ENCODE data around the gene CCDC6. TPM values are rescaled to one million over a fixed set of nuclear protein-coding genes. Genes with fewer than 3 reads are reported as not detected.
"Not testable (repeated sequence)": the region's sequence is repeated elsewhere in the genome, so short reads cannot be mapped to it uniquely, and the experiment has no call there.

Gene CCDC6
- total RNA-seq: 57.6 TPM

DNA sequence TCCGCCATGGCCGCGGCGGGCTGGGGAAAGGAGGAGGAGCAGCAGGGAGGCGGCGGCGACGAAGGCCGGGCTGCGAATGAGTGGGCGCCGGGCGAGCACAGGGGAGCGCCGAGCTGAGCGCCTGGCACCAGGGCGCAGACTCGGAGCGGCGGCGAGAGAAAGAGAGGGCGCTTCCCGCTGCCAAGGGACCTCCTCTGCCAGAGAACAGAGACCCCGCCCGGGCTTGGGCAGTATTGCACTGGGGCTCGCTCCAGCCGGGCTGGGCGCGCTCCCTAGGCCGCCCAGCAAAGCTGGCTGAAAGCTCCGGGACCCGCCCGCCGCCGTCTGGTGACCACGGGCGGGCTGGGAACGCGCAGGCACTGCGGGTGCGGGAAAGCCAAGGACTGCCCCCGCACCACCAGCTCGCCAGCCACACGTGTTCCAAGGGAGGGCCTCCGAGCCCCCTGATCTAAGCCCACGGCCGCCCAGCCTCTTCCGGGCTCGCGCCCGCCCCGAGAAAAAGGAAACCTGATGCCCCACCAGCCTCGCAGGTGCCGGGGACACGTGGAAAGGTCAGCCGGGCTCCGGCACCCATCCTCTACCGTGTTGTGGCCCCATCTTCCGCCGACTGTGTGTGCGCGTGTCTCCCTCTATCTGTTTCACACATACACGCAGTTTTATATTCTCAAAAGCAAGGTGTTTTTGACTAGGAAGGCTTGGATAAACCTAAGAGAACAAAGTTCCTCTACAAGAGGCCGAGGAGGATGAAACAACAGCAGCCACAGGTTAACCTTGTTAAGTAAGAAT, at the start of gene CCDC6:
Gene CCDC6, minus strand, starts transcription at position 140 of the 786 bp plus-strand sequence. Its CDS starts 132 bp downstream, at position 8.
- peak; percentile 93 for DNase-seq (ENCODE audit: low spot score)

DNA sequence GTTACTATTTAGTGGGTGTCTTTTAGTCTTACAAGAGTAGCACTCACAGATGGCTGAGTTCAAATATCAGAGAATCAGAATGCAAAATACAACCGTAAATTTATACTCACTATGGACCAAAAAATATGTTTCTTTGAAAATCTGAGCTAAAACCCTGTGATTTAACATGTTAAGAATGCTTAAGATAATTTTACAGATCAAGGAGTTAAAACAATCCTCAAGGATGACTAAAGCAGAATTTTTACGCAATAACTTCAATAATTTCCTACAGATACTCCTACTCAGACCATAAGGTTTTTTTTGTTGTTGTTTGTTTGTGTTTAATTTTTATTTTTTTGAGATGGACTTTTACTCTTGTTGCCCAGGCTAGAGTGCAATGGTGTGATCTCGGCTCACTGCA, 47.9 kb upstream of the CCDC6 start:
- no peak for DNase-seq (ENCODE audit: low spot score)

- not testable (repeated sequence) for DNase-seq (ENCODE audit: low spot score)
These were observed 47.4 kb upstream of the CCDC6 start for GRCh38 chr10:59953711-59954110.

DNA sequence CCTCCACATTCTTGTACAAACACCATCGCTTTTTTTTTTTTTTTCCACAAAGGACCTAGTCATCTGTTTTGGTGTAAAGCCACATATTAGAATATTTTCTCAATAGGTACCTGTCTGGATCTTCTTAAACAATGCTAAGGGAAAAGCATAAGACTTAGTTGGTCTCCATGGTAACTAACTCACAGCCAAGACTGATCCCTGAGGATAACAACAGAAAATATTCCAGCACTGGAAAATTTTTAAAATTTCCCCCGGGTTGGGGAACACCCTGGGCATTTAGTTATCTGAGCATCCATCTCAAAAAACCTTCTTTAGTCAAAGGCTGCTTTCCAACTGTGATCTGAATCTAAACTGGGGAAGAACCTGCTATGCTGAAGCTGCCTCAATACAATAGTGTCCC, 43.7 kb upstream of the CCDC6 start:
- no peak for DNase-seq (ENCODE audit: low spot score)

DNA sequence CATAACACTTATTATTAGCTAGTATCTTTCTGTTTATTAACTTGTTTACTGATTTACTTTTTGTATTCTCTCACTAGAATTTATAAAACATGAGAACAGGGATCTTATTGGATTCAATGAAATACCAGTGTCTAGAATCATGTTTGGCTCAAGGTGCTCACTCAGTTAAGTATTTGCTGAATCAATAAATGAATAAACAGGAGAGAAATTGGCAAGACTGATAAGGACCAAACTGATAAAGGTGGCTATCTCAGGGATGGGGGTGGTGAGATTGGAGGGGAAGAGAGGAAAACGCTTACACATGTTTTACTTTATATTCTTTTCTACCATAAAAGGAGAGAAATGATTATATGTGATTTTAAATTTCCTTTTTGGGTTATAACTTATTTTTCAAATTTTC, 43.3 kb upstream of the CCDC6 start:
- no peak for DNase-seq (ENCODE audit: low spot score)

DNA sequence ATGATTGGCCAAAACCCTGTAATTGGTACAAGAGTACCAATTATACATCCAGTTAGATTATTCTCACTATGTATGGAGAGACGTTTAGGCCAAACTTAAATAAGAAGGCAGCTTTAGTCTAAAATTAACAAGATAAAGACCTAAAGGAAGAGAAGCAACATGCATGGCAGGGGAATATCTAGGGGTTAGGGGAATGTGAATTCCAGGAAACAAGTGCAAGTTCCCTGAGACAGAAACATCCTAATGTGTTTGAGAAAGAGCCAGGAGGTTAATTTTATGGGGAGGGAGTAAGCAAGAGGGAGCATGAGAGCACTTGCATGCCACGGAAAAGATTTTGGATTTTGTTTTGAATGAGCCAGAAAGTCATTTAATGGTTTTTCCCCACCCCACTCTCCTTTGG, 39.6 kb upstream of the CCDC6 start:
- no peak for DNase-seq (ENCODE audit: low spot score)

- no peak for DNase-seq (ENCODE audit: low spot score)
These were observed 39.2 kb upstream of the CCDC6 start for GRCh38 chr10:59945590-59945989.

DNA sequence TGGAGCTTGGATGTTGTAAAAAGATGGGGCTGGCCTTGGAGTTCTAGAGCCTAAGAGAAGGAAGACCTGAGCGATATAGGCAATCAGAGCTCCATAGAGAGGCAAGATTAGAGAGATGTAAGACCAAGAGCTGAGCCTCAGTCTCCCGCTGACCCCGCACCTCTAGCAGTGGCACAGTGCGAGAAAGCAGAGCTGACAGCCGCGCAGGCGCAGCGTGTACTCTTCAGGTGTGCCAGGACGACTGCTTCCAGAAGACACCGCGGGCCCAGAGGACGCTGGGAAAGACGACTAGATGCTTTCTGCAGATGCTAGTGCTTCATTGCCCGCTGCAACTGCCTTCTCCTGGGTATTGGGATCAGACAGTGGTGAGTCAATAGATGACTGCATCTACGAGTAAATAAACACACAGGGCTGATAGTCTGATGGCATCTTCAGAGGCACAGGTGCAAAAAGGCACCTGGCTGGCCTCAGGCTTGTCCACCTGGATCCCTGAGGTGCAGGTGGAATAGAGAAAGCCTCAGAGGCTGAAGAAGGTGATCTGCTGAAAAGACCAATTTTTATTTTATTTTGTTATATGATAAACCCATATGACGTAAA, 38.1 kb upstream of the CCDC6 start:
- DNase-seq (ENCODE audit: low spot score): no peak

- no peak for DNase-seq (ENCODE audit: low spot score)
These were observed 36.2 kb upstream of the CCDC6 start for GRCh38 chr10:59942556-59942955.

DNA sequence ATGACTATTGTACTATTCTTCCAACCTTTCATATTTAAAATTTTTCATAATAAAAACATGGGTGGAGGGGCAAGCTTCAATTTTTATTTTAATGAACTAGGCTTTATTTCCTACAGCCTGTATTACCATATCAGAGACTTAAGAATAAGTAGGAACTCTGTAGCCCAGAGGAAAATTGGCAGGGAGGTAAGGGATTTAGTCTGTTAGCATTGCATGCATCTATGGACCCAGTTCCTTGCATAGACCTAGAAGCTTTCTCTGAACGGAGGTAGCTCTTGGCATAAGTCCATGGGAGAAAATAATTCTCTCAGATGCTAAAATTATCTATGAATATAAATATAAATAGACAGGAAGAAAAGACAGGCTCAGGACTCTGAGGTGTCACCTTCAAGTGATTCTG, 31.4 kb upstream of the CCDC6 start:
- DNase-seq (ENCODE audit: low spot score): no peak

- DNase-seq (ENCODE audit: low spot score): no peak
These were observed 28.3 kb upstream of the CCDC6 start for GRCh38 chr10:59934701-59935100.

DNA sequence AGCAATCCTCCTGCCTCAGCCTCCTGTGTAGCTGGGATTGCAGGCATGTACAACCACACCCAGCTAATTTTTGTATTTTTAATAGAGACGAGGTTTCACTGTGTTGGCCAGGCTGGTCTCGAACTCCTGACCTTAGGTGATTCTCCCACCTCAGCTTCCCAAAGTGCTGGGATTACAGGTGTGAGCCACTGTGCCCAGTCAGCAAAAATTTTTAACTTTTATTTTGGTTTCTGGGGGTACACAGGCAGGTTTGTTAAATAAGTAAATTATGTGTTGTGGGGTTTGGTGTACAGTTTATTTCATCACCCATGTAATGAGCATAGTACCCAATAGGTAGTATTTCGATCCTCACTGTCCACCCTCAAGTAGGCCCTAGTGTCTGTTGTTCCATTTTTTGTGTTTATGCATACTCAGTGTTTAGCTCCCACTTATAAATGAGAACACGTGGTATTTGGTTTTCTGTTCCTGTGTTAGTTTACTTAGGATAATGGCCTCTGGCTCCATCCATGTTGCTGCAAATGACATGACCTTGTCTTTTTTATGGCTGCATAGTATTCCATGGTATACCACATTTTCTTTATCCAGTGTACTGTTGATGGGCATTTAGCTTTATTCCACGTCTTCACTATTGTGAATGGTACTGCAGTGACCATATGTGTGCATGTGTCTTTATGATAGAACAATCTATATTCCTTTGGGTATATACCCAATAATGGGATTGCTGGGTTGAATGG, 24.6 kb upstream of the CCDC6 start:
- DNase-seq (ENCODE audit: low spot score): not testable (repeated sequence)

DNA sequence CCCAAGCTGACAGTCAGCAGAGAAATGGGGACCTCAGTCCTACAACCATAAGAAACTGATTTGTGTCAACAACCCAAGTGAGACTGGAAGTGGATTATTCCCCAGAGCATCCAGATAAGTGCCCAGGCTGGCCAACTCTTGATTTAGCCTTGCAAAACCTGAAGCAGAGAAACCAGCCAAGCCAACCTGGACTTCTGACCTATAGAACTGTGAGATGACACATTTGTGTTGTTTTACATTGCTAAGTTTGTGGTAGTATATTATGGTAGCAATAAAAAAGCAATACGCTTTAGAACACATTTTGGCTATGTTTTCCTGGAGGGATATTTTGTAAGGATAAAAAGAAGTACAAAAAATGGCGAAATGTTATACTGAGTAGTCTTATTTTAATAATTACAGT, 19.7 kb upstream of the CCDC6 start:
- DNase-seq (ENCODE audit: low spot score): no peak

- DNase-seq (ENCODE audit: low spot score): no peak
These were observed 16.6 kb upstream of the CCDC6 start for GRCh38 chr10:59922907-59923306.

- DNase-seq (ENCODE audit: low spot score): no peak
These were observed 11.6 kb upstream of the CCDC6 start for GRCh38 chr10:59917922-59918321.

GRCh38 chr10:59913547-59914237, 7.3 kb upstream of the CCDC6 start:
- DNase-seq (ENCODE audit: low spot score): no peak

DNA sequence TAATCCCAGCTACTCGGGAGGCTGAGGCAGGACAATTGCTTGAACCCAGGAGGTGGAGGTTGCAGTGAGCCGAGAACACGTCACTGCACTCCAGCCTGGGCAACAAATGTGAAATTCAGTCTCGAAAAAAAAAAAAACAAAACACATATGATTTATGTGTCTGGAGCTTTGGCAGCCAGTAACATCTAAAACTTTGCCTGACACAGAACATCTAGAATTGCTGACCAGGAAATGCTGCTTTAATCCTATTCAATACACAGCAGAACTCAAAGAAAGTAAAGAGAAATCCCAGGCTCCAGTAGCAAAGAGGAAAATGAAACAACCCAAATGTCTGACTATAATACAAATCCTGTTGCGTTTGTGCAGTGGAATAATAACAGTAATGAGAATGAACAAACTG, 4.5 kb upstream of the CCDC6 start:
- no peak for DNase-seq (ENCODE audit: low spot score)

DNA sequence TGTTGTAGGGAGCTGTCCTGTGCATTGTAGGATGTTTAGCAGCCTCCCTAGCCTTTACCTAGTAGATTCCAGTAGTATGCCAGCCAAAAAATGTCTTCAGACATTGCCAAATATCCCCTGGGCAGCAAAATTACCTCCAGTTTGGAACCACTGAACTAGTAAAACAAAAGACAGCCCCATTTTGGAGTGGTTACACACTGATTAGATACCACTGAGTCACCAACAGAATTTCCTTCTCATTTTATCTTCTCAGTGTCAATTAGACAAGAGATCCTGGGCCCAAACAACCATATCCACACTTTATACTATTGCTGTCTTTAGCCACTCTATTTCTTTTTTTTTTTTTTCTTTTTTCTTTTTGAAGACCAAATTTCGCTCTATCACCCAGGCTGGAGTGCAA, 3.5 kb upstream of the CCDC6 start:
- DNase-seq (ENCODE audit: low spot score): no peak

- no peak for DNase-seq (ENCODE audit: low spot score)
These were observed 2.4 kb upstream of the CCDC6 start for GRCh38 chr10:59908808-59909143.

DNA sequence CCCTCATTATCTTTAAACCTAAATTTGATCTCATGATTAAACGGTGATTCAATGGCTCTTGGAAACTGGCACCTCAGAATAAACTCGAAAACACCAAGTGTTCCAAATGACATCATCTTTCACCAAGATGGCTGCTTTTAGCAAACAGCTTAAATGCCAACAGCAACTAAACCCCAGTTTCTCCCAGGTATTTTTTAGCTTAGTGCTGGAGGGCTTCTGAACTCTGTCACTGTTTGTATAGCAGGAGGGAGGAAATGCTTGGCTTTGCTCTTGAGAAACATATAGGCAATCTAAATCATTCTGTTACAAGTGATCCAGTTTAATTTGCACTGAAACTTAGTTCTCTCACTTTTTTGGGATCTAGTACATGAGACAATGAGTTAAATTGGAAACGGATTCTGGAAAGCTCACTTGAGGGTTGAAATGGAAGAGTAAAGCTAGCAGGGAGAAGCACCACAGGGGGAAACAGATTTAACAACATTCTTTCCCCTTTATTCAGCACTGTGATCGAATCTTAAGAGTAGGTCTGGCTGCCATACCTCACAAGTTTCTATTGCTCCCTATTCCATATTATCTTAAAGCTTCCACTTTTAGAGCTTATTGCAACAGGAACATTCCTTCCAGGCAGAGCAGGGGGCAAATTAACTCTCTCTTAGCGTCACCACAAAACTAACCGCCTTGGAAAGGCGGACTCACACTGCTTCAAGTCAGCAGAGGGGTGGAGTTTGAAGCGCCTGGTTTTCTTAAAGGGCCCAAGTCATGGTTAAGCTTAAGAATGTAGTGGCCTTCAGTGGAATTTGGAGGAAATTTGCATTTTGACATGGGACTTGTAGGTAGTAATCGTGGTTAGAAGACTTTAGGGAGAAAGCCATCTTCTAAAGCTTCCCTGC, 1.8 kb upstream of the CCDC6 start:
- DNase-seq (ENCODE audit: low spot score): peak; percentile 68

DNA sequence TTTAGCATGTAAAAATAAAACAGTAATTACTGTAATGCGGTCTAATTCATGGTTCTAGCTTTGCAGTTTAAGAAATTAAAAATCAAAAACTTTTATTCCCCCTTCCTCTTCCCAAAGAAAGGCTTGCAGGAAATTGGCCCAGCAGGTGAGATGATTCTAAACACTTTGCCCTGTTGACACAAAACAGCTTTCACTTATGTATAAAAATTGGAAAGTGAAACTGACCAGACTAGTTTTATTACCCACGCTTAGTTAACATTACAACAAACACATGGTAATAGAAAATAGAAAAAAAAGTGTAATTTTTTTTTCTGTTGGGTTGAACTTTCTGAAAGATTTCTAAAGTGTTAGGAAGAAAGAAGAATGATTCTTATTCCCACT, 1.2 kb upstream of the CCDC6 start:
- DNase-seq (ENCODE audit: low spot score): no peak

All from mucosa of gallbladder (tissue), 1 donor.